ENCODE results near the gene ODF2. TPM values are rescaled to one million over a fixed set of nuclear protein-coding genes. Genes with fewer than 3 reads are reported as not detected.
A peak's percentile ranks its signal among the peaks of the same experiment; 100 is the strongest.

ODF2 gene
- total RNA-seq, 3 donors from 2014 or later, result 23.1 to 27.9 (median 25.1) TPM

GRCh38 chr9:128416432-128417019 is 39.3 kb upstream of the ODF2 start:
- Histone ChIP-seq H3K4me1 (peaks cover 0 to 5% of the 10 kb centered on the region in 2 donors), H3K27me3 (no peaks in the 10 kb centered on the region), H3K27ac (no peak overlapping the region), H3K9me3 (no peaks in the 10 kb centered on the region), H3K36me3 (no peaks in the 10 kb centered on the region), H3K4me3 (no peak overlapping the region)
- TF ChIP-seq POLR2A (IDR thresholded peaks at IDR 0.05), result no peak
- TF ChIP-seq POLR2AphosphoS5 (IDR thresholded peaks at IDR 0.05), result no peak
- no peak for TF ChIP-seq CTCF (IDR thresholded peaks at IDR 0.05)
- DNase-seq (ENCODE audit: low spot score in 2 of 2), result no peak
- intact Hi-C loops (cut with DNase I; ENCODE audit: low total_unique reads), result no loop called here

GRCh38 chr9:128419061-128419925 is 36.5 kb upstream of the ODF2 start:
- intact Hi-C loops (cut with DNase I; ENCODE audit: low total_unique reads), result no loop called here
- Histone ChIP-seq H3K27ac (no peak overlapping the region), H3K36me3 (no peaks in the 10 kb centered on the region), H3K9me3 (no peaks in the 10 kb centered on the region), H3K27me3 (no peaks in the 10 kb centered on the region), H3K4me3 (peak overlapping the region; percentile 86 to 97 (median 96)), H3K4me1 (peaks cover 0 to 5% of the 10 kb centered on the region in 2 donors)
- no peak for DNase-seq (ENCODE audit: low spot score in 2 of 2)
- no peak for TF ChIP-seq CTCF (IDR thresholded peaks at IDR 0.05)
- TF ChIP-seq POLR2A (IDR thresholded peaks at IDR 0.05), result no peak
- no peak for TF ChIP-seq POLR2AphosphoS5 (IDR thresholded peaks at IDR 0.05)

GRCh38 chr9:128420060-128420650 is 35.7 kb upstream of the ODF2 start:
- Histone ChIP-seq H3K27me3 (no peaks in the 10 kb centered on the region), H3K4me1 (peaks cover 0 to 5% of the 10 kb centered on the region in 2 donors), H3K36me3 (no peaks in the 10 kb centered on the region), H3K27ac (peak overlapping the region; percentile 67 to 86), H3K9me3 (no peaks in the 10 kb centered on the region), H3K4me3 (peak overlapping the region; percentile 86 to 97 (median 96))
- intact Hi-C loops (cut with DNase I; ENCODE audit: low total_unique reads), result no loop called here
- TF ChIP-seq POLR2AphosphoS5 (IDR thresholded peaks at IDR 0.05), result peak in 1 of 3 donors; percentile 8
- TF ChIP-seq POLR2A (IDR thresholded peaks at IDR 0.05), result no peak
- peak; percentile 27 to 59 (median 57) for TF ChIP-seq CTCF (IDR thresholded peaks at IDR 0.05)
- DNase-seq (ENCODE audit: low spot score in 2 of 2), result peak; percentile 37 to 71

- Histone ChIP-seq H3K27ac (peak within 1 kb of the TSS; percentile 67 to 86), H3K4me1 (peaks cover 0 to 5% of the 10 kb centered on the region in 2 donors), H3K36me3 (no peaks in the 10 kb centered on the region), H3K27me3 (no peaks in the 10 kb centered on the region), H3K9me3 (no peaks in the 10 kb centered on the region), H3K4me3 (peak within 1 kb of the TSS; percentile 86 to 97 (median 96))
- intact Hi-C loops (cut with DNase I; ENCODE audit: low total_unique reads), result no loop called here
- DNase-seq (ENCODE audit: low spot score in 2 of 2), result peak in 1 of 2 donors; percentile 29
- no peak for TF ChIP-seq CTCF (IDR thresholded peaks at IDR 0.05)
- TF ChIP-seq POLR2A (IDR thresholded peaks at IDR 0.05), result no peak
- TF ChIP-seq POLR2AphosphoS5 (IDR thresholded peaks at IDR 0.05), result no peak
These were observed 34.9 kb upstream of the ODF2 start, which contains the start of gene CERCAM for GRCh38 chr9:128420651-128421481. TSS of gene CERCAM (plus strand) at chr9:128420857. CDS start at chr9:128420878, 21 bp downstream.

Measured in breast epithelium (tissue), 4 donors.